Sciatic nerve (tissue), 2 donors: Measurements from ENCODE around the gene EML1. TPM values are rescaled to one million over a fixed set of nuclear protein-coding genes. Genes with fewer than 3 reads are reported as not detected.

Source experiments
- ATAC-seq: fragments of 200-7000 bp; cut with Tn5 transposase; one replicate; pipeline ENCODE4 v1.9.1; 2020; ENCODE audit warnings: mild to moderate bottlenecking, moderate library complexity
- DNase-seq: peaks from one replicate; pipeline ENCODE4 v3.0.0-alpha.2; 2020; ENCODE audit warnings: low spot score
- intact Hi-C: fragments of 100-400 bp; cut with DNase I; formaldehyde crosslinking; loops from one replicate; pipeline ENCODE4 v1.14.2; 2022
- total RNA-seq: library from RNA; stranded (reverse); fragmentation: NEBNext Ultra II Directional; extraction: Animal tissue kit (Norgen Biotek cat#: 25700); gene quantifications from one replicate; pipeline ENCODE4 v1.2.1, GENCODE V29; 2021
- donor health status: DM: no; HTN: no; CAD: no.
- donor health status: DM: no; HTN: no; CAD: no.

Gene EML1
- total RNA-seq, 1 donor from 2014 or later = 59.0 TPM

GRCh38 chr14:99879401-99880295 is 86.4 kb downstream of the EML1 start:
- intact Hi-C loops = no loop called here
- peak; percentile 81 for ATAC-seq
- no peak for DNase-seq

GRCh38 chr14:99880651-99881420 is 87.6 kb downstream of the EML1 start:
- ATAC-seq = peak; percentile 72
- intact Hi-C loops = no loop called here
- DNase-seq = no peak

- DNase-seq = no peak
Observed at GRCh38 chr14:99883866-99884650, 90.8 kb downstream of the EML1 start.

GRCh38 chr14:99884834-99885648 is 91.8 kb downstream of the EML1 start:
- DNase-seq (no peak), ATAC-seq (peak; percentile 79)
- intact Hi-C loops = loop anchor here (2.0 kb wide), 1 partner anchor 152 kb away; no protein-coding TSS in a partner anchor

More at GRCh38 chr14:99883866-99884650, 90.8 kb downstream of the EML1 start:
- intact Hi-C loops = loop anchor here (2.0 kb wide), 1 partner anchor 151 kb away; no protein-coding TSS in a partner anchor
- ATAC-seq = no peak

- ATAC-seq (no peak), DNase-seq (no peak)
- intact Hi-C loops = loop anchor here (2.0 kb wide), 1 partner anchor 153 kb away; no protein-coding TSS in a partner anchor
Observed at GRCh38 chr14:99885649-99885958, 92.4 kb downstream of the EML1 start.

GRCh38 chr14:99887407-99887806 is 94.2 kb downstream of the EML1 start:
- DNase-seq (no peak), ATAC-seq (no peak)
- intact Hi-C loops = no loop called here

GRCh38 chr14:99888149-99888548 is 94.9 kb downstream of the EML1 start:
- ATAC-seq = no peak
- DNase-seq = no peak
- intact Hi-C loops = no loop called here

GRCh38 chr14:99889268-99889667 is 96.1 kb downstream of the EML1 start:
- ATAC-seq = no peak
- no peak for DNase-seq
- intact Hi-C loops = no loop called here

- ATAC-seq (no peak), DNase-seq (no peak)
- intact Hi-C loops = no loop called here
Observed at GRCh38 chr14:99891266-99891665, 98.1 kb downstream of the EML1 start.

GRCh38 chr14:99891900-99892299 is 98.7 kb downstream of the EML1 start:
- DNase-seq (no peak), ATAC-seq (no peak)
- intact Hi-C loops = no loop called here

- intact Hi-C loops = no loop called here
- ATAC-seq (no peak), DNase-seq (no peak)
Observed at GRCh38 chr14:99892406-99892805, 99.2 kb downstream of the EML1 start.

GRCh38 chr14:99896361-99896760 is 103.1 kb downstream of the EML1 start:
- intact Hi-C loops = no loop called here
- no peak for DNase-seq
- ATAC-seq = no peak

- intact Hi-C loops = no loop called here
- no peak for DNase-seq
- no peak for ATAC-seq
Observed at GRCh38 chr14:99899578-99900178, 106.5 kb downstream of the EML1 start.

GRCh38 chr14:99902925-99903324 is 109.7 kb downstream of the EML1 start:
- ATAC-seq (no peak), DNase-seq (no peak)
- intact Hi-C loops = no loop called here

GRCh38 chr14:99904506-99904905 is 111.3 kb downstream of the EML1 start:
- intact Hi-C loops = no loop called here
- ATAC-seq (no peak), DNase-seq (no peak)

GRCh38 chr14:99905121-99905520 is 111.9 kb downstream of the EML1 start:
- no peak for ATAC-seq
- intact Hi-C loops = no loop called here
- no peak for DNase-seq

GRCh38 chr14:99907761-99908652 is 114.8 kb downstream of the EML1 start:
- no peak for DNase-seq
- no peak for ATAC-seq

More at GRCh38 chr14:99907761-99908652, 114.8 kb downstream of the EML1 start:
- intact Hi-C loops = no loop called here
